ENCODE data around the gene REEP3.

- TF ChIP-seq POLR2AphosphoS5 (IDR thresholded peaks at IDR 0.05; ENCODE audit: low read depth, low read length): no peak
- TF ChIP-seq TAF1 (IDR thresholded peaks at IDR 0.05; ENCODE audit: low read depth, low read length): no peak
- TF ChIP-seq POLR2A (IDR thresholded peaks at IDR 0.05; ENCODE audit: low read depth, low read length): no peak
Observed at GRCh38 chr10:63480237-63480636, 41.0 kb upstream of the REEP3 start.
